Neural progenitor cell (in vitro differentiated cells): Measurements from ENCODE around the gene ITPR3. TPM values are rescaled to one million over a fixed set of nuclear protein-coding genes. Genes with fewer than 3 reads are reported as not detected.

Experiments used
- DNase-seq: peaks from one replicate; pipeline ENCODE4 v3.0.0-alpha.2; 2016; ENCODE audit warnings: low spot score
- H2AFZ ChIP-seq: fragments of 200-600 bp; sonication (generic); replicated peaks from 2 replicates; pipeline ENCODE4 v1.6.1; 2016; ENCODE audit warnings: antibody characterized with exemption
- H3F3A ChIP-seq: fragments of 200-600 bp; sonication (generic); 2 replicates; pipeline ENCODE4 v1.6.1; 2016; ENCODE audit warnings: antibody characterized with exemption, low read depth
- H3K27ac ChIP-seq: fragments of 200-600 bp; sonication (generic); 2 replicates; pipeline ENCODE4 v1.5.1; 2016; ENCODE audit warnings: mild to moderate bottlenecking
- H3K27me3 ChIP-seq: fragments of 200-600 bp; sonication (generic); 2 replicates; pipeline ENCODE4 v1.6.1; 2016; ENCODE audit warnings: mild to moderate bottlenecking, moderate library complexity
- H3K36me3 ChIP-seq: fragments of 200-600 bp; sonication (generic); 2 replicates; pipeline ENCODE4 v1.5.1; 2016
- H3K4me1 ChIP-seq: fragments of 200-600 bp; sonication (generic); 2 replicates; pipeline ENCODE4 v1.6.1; 2016; ENCODE audit warnings: mixed run types
- H3K4me2 ChIP-seq: fragments of 200-600 bp; sonication (generic); 2 replicates; pipeline ENCODE4 v1.6.1; 2016
- H3K4me3 ChIP-seq: fragments of 200-600 bp; sonication (generic); 2 replicates; pipeline ENCODE4 v1.5.1; 2016
- H3K79me2 ChIP-seq: fragments of 200-600 bp; sonication (generic); 2 replicates; pipeline ENCODE4 v1.6.1; 2016; ENCODE audit warnings: low read depth
- H3K9ac ChIP-seq: fragments of 200-600 bp; sonication (generic); 2 replicates; pipeline ENCODE4 v1.6.1; 2016
- H3K9me3 ChIP-seq: fragments of 200-600 bp; sonication (generic); 2 replicates; pipeline ENCODE4 v1.5.1; 2016; ENCODE audit warnings: low read depth
- H4K20me1 ChIP-seq: fragments of 200-600 bp; sonication (generic); 2 replicates; pipeline ENCODE4 v1.6.1; 2016; ENCODE audit warnings: low read depth
- H3K27ac Mint-ChIP-seq: 3 replicates; pipeline ENCODE4 v1.8.0; 2021; ENCODE audit warnings: mixed read lengths
- H3K27me3 Mint-ChIP-seq: 2 replicates; pipeline ENCODE4 v1.8.0; 2022; ENCODE audit warnings: low read depth, mild to moderate bottlenecking, inconsistent platforms, moderate library complexity, mixed read lengths; ENCODE audit not compliant: insufficient read depth
- H3K36me3 Mint-ChIP-seq: 3 replicates; pipeline ENCODE4 v1.8.0; 2021; ENCODE audit warnings: mixed read lengths
- H3K4me1 Mint-ChIP-seq: 3 replicates; pipeline ENCODE4 v1.8.0; 2021; ENCODE audit warnings: mixed read lengths
- H3K4me3 Mint-ChIP-seq: 3 replicates; pipeline ENCODE4 v1.8.0; 2021; ENCODE audit warnings: mild to moderate bottlenecking, moderate library complexity, mixed read lengths
- H3K9me3 Mint-ChIP-seq: 3 replicates; pipeline ENCODE4 v1.8.0; 2020; ENCODE audit warnings: mixed read lengths
- EZH2 ChIP-seq: fragments of 200-600 bp; sonication (generic); IDR thresholded peaks from 2 replicates; pipeline ENCODE4 v1.6.1; 2017; ENCODE audit warnings: antibody characterized with exemption, mild to moderate bottlenecking, moderate library complexity
- EZH2phosphoT487 ChIP-seq: fragments of 200-600 bp; sonication (generic); IDR thresholded peaks from 2 replicates; pipeline ENCODE4 v1.6.1; 2017; ENCODE audit warnings: antibody characterized with exemption
- total RNA-seq: library from RNA; depleted of rRNA; stranded (reverse); fragments of >200 nt; gene quantifications from 2 replicates; pipeline ENCODE4 v1.2.3, GENCODE V29; 2015; ENCODE audit warnings: low replicate concordance
- TF ChIP-seq, protein P1 (sequence below): fragments of 200-600 bp; sonication (generic); IDR thresholded peaks from 2 replicates; pipeline ENCODE4 v1.5.1; 2017; ENCODE audit warnings: antibody characterized with exemption, mild to moderate bottlenecking

The ITPR3 gene
- total RNA-seq, 1 donor from 2014 or later, result 1.5 TPM

DNA sequence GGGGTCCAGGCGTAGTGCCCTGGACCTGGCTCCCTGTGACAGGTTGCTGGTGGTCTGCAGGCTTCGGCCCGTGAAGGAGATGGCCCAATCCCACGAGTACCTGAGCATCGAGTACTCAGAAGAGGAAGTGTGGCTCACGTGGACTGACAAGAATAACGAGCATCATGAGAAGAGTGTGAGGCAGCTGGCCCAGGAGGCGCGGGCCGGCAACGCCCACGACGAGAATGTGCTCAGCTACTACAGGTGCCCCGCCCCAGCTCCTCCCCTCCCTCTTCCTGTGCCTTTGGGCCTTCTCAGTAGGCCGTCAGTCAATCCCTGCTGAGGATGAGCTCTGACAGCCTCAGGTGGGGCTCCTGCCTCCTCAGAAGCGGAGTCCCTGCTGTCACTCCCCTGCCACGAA, 47.8 kb downstream of the ITPR3 start:
- no peaks in the 10 kb centered on the region for H3K79me2 ChIP-seq
- H3K27ac ChIP-seq, result no peak overlapping the region
- H3K4me2 ChIP-seq, result no peak overlapping the region
- H3K4me3 ChIP-seq, result no peak overlapping the region
- no peaks in the 10 kb centered on the region for H4K20me1 ChIP-seq
- no peak for DNase-seq
- H3K9me3 Mint-ChIP-seq, result no peaks in the 10 kb centered on the region
- H3K4me1 Mint-ChIP-seq, result peaks cover 17% of the 10 kb centered on the region
- H3K4me3 Mint-ChIP-seq, result no peak overlapping the region
- no peaks in the 10 kb centered on the region for H3K36me3 ChIP-seq
- H3K27me3 ChIP-seq, result no peaks in the 10 kb centered on the region
- peaks cover 3% of the 10 kb centered on the region for H3F3A ChIP-seq
- H3K9me3 ChIP-seq, result no peaks in the 10 kb centered on the region
- peaks cover 3% of the 10 kb centered on the region for H3K27me3 Mint-ChIP-seq
- H2AFZ ChIP-seq, result no peak overlapping the region
- no peak overlapping the region for H3K9ac ChIP-seq
- TF ChIP-seq EZH2 (no peak), EZH2phosphoT487 (no peak)
- TF ChIP-seq, protein P1, sequence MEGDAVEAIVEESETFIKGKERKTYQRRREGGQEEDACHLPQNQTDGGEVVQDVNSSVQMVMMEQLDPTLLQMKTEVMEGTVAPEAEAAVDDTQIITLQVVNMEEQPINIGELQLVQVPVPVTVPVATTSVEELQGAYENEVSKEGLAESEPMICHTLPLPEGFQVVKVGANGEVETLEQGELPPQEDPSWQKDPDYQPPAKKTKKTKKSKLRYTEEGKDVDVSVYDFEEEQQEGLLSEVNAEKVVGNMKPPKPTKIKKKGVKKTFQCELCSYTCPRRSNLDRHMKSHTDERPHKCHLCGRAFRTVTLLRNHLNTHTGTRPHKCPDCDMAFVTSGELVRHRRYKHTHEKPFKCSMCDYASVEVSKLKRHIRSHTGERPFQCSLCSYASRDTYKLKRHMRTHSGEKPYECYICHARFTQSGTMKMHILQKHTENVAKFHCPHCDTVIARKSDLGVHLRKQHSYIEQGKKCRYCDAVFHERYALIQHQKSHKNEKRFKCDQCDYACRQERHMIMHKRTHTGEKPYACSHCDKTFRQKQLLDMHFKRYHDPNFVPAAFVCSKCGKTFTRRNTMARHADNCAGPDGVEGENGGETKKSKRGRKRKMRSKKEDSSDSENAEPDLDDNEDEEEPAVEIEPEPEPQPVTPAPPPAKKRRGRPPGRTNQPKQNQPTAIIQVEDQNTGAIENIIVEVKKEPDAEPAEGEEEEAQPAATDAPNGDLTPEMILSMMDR, result no peak
- peak overlapping the region; percentile 63 for H3K27ac Mint-ChIP-seq
- peaks cover 9% of the 10 kb centered on the region for H3K4me1 ChIP-seq
- H3K36me3 Mint-ChIP-seq, result no peaks in the 10 kb centered on the region

DNA sequence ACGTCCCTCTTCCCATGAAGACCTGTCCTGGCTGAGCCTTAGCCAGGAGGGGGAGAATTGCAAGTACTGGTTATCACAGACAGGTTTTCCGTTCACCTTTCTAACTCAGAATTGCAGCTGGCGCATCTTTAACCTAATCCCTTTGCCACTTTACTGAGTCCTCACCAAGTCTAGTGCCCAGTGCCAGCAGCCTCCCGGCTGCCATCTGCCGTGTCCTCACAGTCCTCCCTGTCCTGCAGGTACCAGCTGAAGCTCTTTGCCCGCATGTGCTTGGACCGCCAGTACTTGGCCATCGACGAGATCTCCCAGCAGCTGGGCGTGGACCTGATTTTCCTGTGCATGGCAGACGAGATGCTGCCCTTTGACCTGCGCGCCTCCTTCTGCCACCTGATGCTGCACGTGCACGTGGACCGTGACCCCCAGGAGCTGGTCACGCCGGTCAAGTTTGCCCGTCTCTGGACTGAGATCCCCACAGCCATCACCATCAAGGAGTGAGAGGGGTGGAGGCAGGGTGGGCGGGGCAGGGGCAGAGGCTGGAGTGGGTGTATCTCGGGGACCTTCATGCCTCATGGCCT, 49.1 kb downstream of the ITPR3 start:
- Mint-ChIP-seq H3K27ac (peak overlapping the region; percentile 42), H3K9me3 (no peaks in the 10 kb centered on the region), H3K27me3 (peaks cover 5% of the 10 kb centered on the region), H3K4me1 (peaks cover 23% of the 10 kb centered on the region), H3K4me3 (no peak overlapping the region), H3K36me3 (no peaks in the 10 kb centered on the region)
- DNase-seq, result no peak
- no peak overlapping the region for H3K4me2 ChIP-seq
- H3K27me3 ChIP-seq, result no peaks in the 10 kb centered on the region
- H3K9me3 ChIP-seq, result no peaks in the 10 kb centered on the region
- peaks cover 16% of the 10 kb centered on the region for H3K4me1 ChIP-seq
- TF ChIP-seq, protein P1, result no peak
- TF ChIP-seq EZH2, result no peak
- no peak for TF ChIP-seq EZH2phosphoT487
- H3K4me3 ChIP-seq, result no peak overlapping the region
- H3K9ac ChIP-seq, result no peak overlapping the region
- H3K27ac ChIP-seq, result no peak overlapping the region
- no peaks in the 10 kb centered on the region for H4K20me1 ChIP-seq
- peaks cover 7% of the 10 kb centered on the region for H3F3A ChIP-seq
- H3K79me2 ChIP-seq, result no peaks in the 10 kb centered on the region
- no peaks in the 10 kb centered on the region for H3K36me3 ChIP-seq
- H2AFZ ChIP-seq, result no peak overlapping the region

DNA sequence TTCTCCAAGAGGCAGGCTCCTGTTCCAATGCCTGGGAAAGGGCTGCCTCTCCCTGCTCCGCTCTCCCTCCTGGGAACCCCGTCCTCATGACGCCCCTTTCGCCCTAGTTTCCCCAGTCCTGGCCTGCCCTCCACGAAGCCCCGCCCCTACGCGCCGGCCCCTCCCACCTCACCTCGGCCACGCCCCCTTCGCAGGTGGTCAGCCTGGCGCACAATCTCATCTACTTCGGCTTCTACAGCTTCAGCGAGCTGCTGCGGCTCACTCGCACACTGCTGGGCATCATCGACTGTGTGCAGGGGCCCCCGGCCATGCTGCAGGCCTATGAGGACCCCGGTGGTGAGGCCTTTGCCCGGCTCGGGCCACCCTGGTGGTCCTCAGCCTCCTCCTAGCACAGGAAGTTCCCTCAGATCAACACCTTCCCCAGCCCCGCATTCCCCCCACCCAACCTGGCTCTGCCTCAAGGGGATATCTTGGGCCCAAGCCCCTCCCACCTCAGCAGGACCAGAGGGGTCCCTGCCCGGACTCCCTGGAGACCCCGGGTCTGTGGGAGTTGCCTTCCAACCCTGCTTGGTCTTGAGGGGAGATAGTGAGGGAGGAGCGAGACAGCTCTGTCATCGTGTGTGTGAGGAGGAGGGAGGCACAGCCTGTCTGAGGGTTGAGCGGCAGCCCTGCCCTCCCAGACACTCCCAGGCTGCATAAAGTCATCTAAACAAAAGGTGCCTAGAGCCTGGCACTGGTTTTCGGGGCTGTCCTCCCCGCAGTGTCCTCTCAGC, 50.0 kb downstream of the ITPR3 start:
- Histone ChIP-seq H3K4me3 (no peak overlapping the region), H3F3A (peaks cover 7% of the 10 kb centered on the region), H3K79me2 (no peaks in the 10 kb centered on the region), H3K9me3 (no peaks in the 10 kb centered on the region), H3K36me3 (no peaks in the 10 kb centered on the region), H3K4me1 (peaks cover 16% of the 10 kb centered on the region), H4K20me1 (no peaks in the 10 kb centered on the region), H3K4me2 (no peak overlapping the region), H3K9ac (no peak overlapping the region), H3K27me3 (no peaks in the 10 kb centered on the region), H2AFZ (no peak overlapping the region), H3K27ac (no peak overlapping the region)
- H3K36me3 Mint-ChIP-seq, result no peaks in the 10 kb centered on the region
- no peaks in the 10 kb centered on the region for H3K9me3 Mint-ChIP-seq
- TF ChIP-seq EZH2phosphoT487 (no peak), EZH2 (no peak)
- TF ChIP-seq, protein P1, result no peak
- H3K27me3 Mint-ChIP-seq, result peaks cover 5% of the 10 kb centered on the region
- no peak overlapping the region for H3K4me3 Mint-ChIP-seq
- peak overlapping the region; percentile 88 for H3K27ac Mint-ChIP-seq
- peaks cover 23% of the 10 kb centered on the region for H3K4me1 Mint-ChIP-seq
- DNase-seq, result peak; percentile 20
